C4-2B (cell line): ENCODE results near the gene SERINC5.
A peak's percentile ranks its signal among the peaks of the same experiment; 100 is the strongest.
"Not testable (repeated sequence)": the region's sequence is repeated elsewhere in the genome, so short reads cannot be mapped to it uniquely, and the experiment has no call there.

ENCODE experiments used
- H3K27ac ChIP-seq: fragments of 450-650 bp; 2 replicates; pipeline ENCODE4 v1.5.1; 2017
- CTCF ChIP-seq: fragments of 450-650 bp; conservative IDR thresholded peaks from 2 replicates; pipeline ENCODE4 v1.5.1; 2017; ENCODE audit warnings: mild to moderate bottlenecking
- ZFX ChIP-seq: fragments of 450-650 bp; IDR thresholded peaks from 2 replicates; pipeline ENCODE4 v1.6.1; 2017

Gene SERINC5

GRCh38 chr5:80255811-80256712 lies at the start of gene SERINC5:
TSS of gene SERINC5 (minus strand) at chr5:80256048. CDS start at chr5:80255922, 126 bp downstream.
- TF ChIP-seq ZFX = peak; percentile 77
- no peak for TF ChIP-seq CTCF
- H3K27ac ChIP-seq = peak within 1 kb of the TSS; percentile 83

- H3K27ac ChIP-seq = no peak overlapping the region
- TF ChIP-seq ZFX (no peak), CTCF (no peak)
Observed at GRCh38 chr5:80302636-80303035, 46.8 kb upstream of the SERINC5 start.

- H3K27ac ChIP-seq = not testable (repeated sequence)
Observed at GRCh38 chr5:80301342-80301741, 45.5 kb upstream of the SERINC5 start.

GRCh38 chr5:80300796-80301195 lies 44.9 kb upstream of the SERINC5 start:
- H3K27ac ChIP-seq = not testable (repeated sequence)

- H3K27ac ChIP-seq = no peak overlapping the region
- no peak for TF ChIP-seq CTCF
- TF ChIP-seq ZFX = no peak
Observed at GRCh38 chr5:80300125-80300524, 44.3 kb upstream of the SERINC5 start.

- H3K27ac ChIP-seq = no peak overlapping the region
- TF ChIP-seq ZFX = no peak
- TF ChIP-seq CTCF = no peak
Observed at GRCh38 chr5:80299601-80300000, 43.8 kb upstream of the SERINC5 start.

- H3K27ac ChIP-seq = no peak overlapping the region
- TF ChIP-seq ZFX (no peak), CTCF (no peak)
Observed at GRCh38 chr5:80296121-80296520, 40.3 kb upstream of the SERINC5 start.

- H3K27ac ChIP-seq = no peak overlapping the region
- TF ChIP-seq ZFX (no peak), CTCF (no peak)
Observed at GRCh38 chr5:80291761-80292160, 35.9 kb upstream of the SERINC5 start.
